Kidney (tissue), 14 donors: ENCODE measurements around the gene PDZD2. TPM values are rescaled to one million over a fixed set of nuclear protein-coding genes. Genes with fewer than 3 reads are reported as not detected.
A peak's percentile ranks its signal among the peaks of the same experiment; 100 is the strongest.

ENCODE experiments used
- DNase-seq, 5 donors: peaks; one replicate each; pipeline ENCODE4 v3.0.0-alpha.2; 2013 to 2020
- FAIRE-seq: peaks from 2 replicates; lab custom pipeline; 2012; peaks lifted over from hg19 to GRCh38; lab: Jason Lieb, UNC
- H3K27ac ChIP-seq, 2 donors: one replicate each; pipeline ENCODE4 v1.7.0; 2013; ENCODE audit warnings: low read depth in 2 of 2, low read length in 2 of 2, inconsistent platforms in 1 of 2
- H3K27me3 ChIP-seq: one replicate; pipeline ENCODE4 v1.7.1; 2013; ENCODE audit warnings: low read length, inconsistent platforms; ENCODE audit not compliant: control insufficient read depth, insufficient read depth
- H3K36me3 ChIP-seq, 3 donors: one replicate each; pipeline versions ENCODE4 v1.7.0 to v1.7.1; 2013; ENCODE audit warnings: low read length in 3 of 3, control low read depth in 1 of 3, inconsistent platforms in 1 of 3; ENCODE audit not compliant: insufficient read depth in 3 of 3, control insufficient read depth in 2 of 3
- H3K4me1 ChIP-seq, 3 donors: one replicate each; pipeline versions ENCODE4 v1.7.0 to v1.7.1; 2013; ENCODE audit warnings: low read length in 3 of 3, inconsistent platforms in 1 of 3, low read depth in 1 of 3; ENCODE audit not compliant: control insufficient read depth in 2 of 3, insufficient read depth in 2 of 3
- H3K4me3 ChIP-seq, 3 donors: one replicate each; pipeline versions ENCODE4 v1.7.0 to v1.8.1; 2013; ENCODE audit warnings: low read length in 3 of 3, control low read depth in 1 of 3, inconsistent platforms in 1 of 3
- H3K9ac ChIP-seq, 3 donors: one replicate each; pipeline versions ENCODE4 v1.7.0 to v1.7.1; 2013; ENCODE audit warnings: low read length in 3 of 3, control low read depth in 1 of 3, inconsistent platforms in 1 of 3
- H3K9me3 ChIP-seq, 3 donors: one replicate each; pipeline versions ENCODE4 v1.7.0 to v1.7.1; 2013; ENCODE audit warnings: low read length in 3 of 3, control low read depth in 1 of 3, inconsistent platforms in 1 of 3; ENCODE audit not compliant: control insufficient read depth in 2 of 3, insufficient read depth in 1 of 3
- intact Hi-C: fragments of 100-400 bp; cut with DNase I; formaldehyde crosslinking; loops from one replicate; pipeline ENCODE4 v1.11.1; 2022
- polyA plus RNA-seq: library from polyadenylated mRNA; stranded (reverse); fragments of 350-450 nt; fragmentation: Illumina TruSeq; extraction: RNeasy Lipid Tissue Mini Kit (QIAGEN cat#74804); gene quantifications from one replicate; pipeline ENCODE4 v1.2.3, GENCODE V29; 2014; ENCODE audit warnings: low read depth, low replicate concordance; ENCODE audit not compliant: insufficient read depth
- total RNA-seq: library from RNA; stranded (reverse); fragmentation: NEBNext Ultra II Directional; extraction: Animal tissue kit (Norgen Biotek cat#: 25700); gene quantifications from one replicate; pipeline ENCODE4 v1.2.1, GENCODE V29; 2021
- TF ChIP-seq, protein P1 (sequence below): IDR thresholded peaks from 3 replicates; pipeline ENCODE4 v1.5.1; 2012; ENCODE audit warnings: mild to moderate bottlenecking, moderate library complexity, borderline replicate concordance; ENCODE audit not compliant: insufficient read depth; ENCODE audit errors: extremely low read depth
- donor health status: control.
- donor health status: control.
- donor health status: control.
- donor health status: control.
- donor health status: control.
- donor health status: DM: yes; HTN: yes; CAD: no.
- donor health status: Normal renal cell carcinoma (clear cell type).

PDZD2 gene
- total and polyA plus RNA-seq, 2 donors from 2014 or later: 6.2 to 14.8 TPM

GRCh38 chr5:31931874-31932273 is 292.9 kb downstream of the PDZD2 start:
- DNase-seq (peak in 3 of 5 donors; percentile 21 to 82 (median 34)), FAIRE-seq (no peak)
- Histone ChIP-seq H3K4me1 (peaks cover 0 to 8% (median 6%) of the 10 kb centered on the region in 3 donors), H3K27ac (no peak overlapping the region), H3K36me3 (no peaks in the 10 kb centered on the region), H3K4me3 (no peak overlapping the region), H3K9ac (no peak overlapping the region), H3K9me3 (no peaks in the 10 kb centered on the region), H3K27me3 (no peaks in the 10 kb centered on the region)
- TF ChIP-seq, protein P1, sequence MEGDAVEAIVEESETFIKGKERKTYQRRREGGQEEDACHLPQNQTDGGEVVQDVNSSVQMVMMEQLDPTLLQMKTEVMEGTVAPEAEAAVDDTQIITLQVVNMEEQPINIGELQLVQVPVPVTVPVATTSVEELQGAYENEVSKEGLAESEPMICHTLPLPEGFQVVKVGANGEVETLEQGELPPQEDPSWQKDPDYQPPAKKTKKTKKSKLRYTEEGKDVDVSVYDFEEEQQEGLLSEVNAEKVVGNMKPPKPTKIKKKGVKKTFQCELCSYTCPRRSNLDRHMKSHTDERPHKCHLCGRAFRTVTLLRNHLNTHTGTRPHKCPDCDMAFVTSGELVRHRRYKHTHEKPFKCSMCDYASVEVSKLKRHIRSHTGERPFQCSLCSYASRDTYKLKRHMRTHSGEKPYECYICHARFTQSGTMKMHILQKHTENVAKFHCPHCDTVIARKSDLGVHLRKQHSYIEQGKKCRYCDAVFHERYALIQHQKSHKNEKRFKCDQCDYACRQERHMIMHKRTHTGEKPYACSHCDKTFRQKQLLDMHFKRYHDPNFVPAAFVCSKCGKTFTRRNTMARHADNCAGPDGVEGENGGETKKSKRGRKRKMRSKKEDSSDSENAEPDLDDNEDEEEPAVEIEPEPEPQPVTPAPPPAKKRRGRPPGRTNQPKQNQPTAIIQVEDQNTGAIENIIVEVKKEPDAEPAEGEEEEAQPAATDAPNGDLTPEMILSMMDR: no peak
- intact Hi-C loops: no loop called here

DNA sequence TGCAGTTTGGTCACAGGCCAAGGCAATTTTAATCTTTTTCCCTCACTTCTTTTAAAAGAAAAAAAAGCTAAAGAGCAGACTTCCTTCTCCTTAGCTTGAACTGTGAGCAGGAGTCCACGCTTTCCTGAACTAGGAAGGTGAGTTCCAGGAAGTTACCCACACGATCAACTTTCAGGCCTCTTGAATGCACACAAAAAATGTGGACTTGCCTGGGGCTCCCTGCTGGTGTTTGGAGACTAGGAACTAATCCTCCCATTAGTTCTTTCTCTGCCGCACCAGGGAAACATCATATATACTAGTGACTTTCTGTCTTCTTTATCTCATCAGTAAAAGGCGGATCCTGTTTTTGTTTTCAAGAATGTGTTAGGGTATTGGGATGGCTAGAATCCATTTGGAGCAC is 295.2 kb downstream of the PDZD2 start:
- peak in 3 of 5 donors; percentile 47 to 65 (median 56) for DNase-seq
- no peak overlapping the region for H3K4me3 ChIP-seq
- H3K27ac ChIP-seq: no peak overlapping the region
- FAIRE-seq: no peak
- H3K36me3 ChIP-seq: no peaks in the 10 kb centered on the region
- H3K9ac ChIP-seq: no peak overlapping the region
- TF ChIP-seq, protein P1: no peak
- H3K4me1 ChIP-seq: peaks cover 0 to 9% (median 8%) of the 10 kb centered on the region in 3 donors
- no peaks in the 10 kb centered on the region for H3K9me3 ChIP-seq
- no peaks in the 10 kb centered on the region for H3K27me3 ChIP-seq
- intact Hi-C loops: no loop called here

- Histone ChIP-seq H3K27me3 (no peaks in the 10 kb centered on the region), H3K9ac (no peak overlapping the region), H3K36me3 (no peaks in the 10 kb centered on the region), H3K4me3 (peak overlapping the region in 2 of 3 donors; percentile 4 to 33), H3K27ac (no peak overlapping the region), H3K9me3 (no peaks in the 10 kb centered on the region), H3K4me1 (peaks cover 0 to 9% (median 8%) of the 10 kb centered on the region in 3 donors)
- FAIRE-seq: no peak
- intact Hi-C loops: no loop called here
- TF ChIP-seq, protein P1: no peak
- peak; percentile 68 to 89 (median 75) for DNase-seq
These were observed 296.8 kb downstream of the PDZD2 start for GRCh38 chr5:31935496-31936369.
